DMS153 treated with DMSO at 0.1 percent for 48 hours (cell line): Measurements from ENCODE around the gene SDK1.

Experiments used
- DNase-seq: peaks from one replicate; lab custom pipeline; 2025; ENCODE audit not compliant: unreplicated experiment; lab: John Stamatoyannopoulos, UW

SDK1 gene

DNA sequence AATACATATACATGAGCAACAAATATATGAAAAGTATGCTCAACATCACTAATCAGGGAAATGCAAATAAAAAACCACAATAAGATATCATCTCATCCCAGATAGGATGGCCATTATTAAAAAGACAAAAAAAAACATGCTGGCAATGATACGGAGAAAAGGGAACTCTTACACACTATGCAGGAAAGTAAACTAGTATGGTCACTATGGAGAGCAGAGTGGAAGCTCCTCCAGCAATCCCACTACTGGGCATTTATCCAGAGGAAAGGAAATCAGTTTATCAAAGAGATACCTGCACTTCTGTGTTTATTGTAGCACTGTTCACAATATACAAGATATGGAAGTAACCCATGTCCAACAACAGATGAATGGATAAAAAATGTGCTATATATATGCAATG lies 217.5 kb downstream of the SDK1 start:
- DNase-seq, result peak; percentile 38

DNA sequence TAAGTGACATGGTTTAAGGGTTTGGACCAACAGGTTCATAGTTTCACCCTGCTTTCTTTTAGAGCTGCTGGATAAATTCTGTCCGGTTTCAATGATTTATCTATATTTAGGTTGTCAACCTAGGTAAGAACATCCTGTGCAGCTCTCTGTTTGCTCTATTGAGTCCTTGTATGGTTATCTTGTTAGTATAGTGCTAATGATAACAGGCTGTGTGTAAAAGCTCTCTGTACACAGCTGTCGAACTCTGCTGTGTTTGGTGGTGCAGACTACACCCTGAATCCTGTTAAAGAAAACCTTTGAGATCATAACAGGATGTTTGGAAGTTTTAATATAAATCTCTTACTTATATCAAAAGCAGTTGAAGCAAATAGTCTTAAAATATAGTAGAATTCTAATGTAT lies 219.2 kb downstream of the SDK1 start:
- peak; percentile 96 for DNase-seq

GRCh38 chr7:3527496-3528124 lies 226.6 kb downstream of the SDK1 start:
- DNase-seq, result no peak

- DNase-seq, result no peak
Observed at GRCh38 chr7:3533040-3533439, 232.0 kb downstream of the SDK1 start.

GRCh38 chr7:3537210-3537875 lies 236.3 kb downstream of the SDK1 start:
- no peak for DNase-seq

DNA sequence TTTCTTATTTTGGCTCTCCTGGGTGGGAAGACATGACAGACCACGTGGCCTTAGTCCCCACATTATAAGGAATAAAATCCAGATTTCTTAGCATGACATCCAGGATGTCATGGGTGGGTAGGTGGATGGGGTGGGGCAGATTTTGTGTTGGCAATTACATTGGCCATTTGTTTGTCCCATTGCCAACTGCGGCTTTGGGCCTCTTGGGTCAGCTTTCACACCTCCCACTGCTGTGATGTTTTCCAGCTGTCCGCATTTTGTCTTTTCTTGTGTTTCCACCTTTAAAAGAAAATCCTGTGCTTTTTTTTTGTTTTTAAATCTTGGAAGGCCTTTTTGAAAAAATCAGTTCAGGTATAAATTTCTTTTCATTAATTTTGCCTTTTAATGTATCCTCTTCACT lies 237.0 kb downstream of the SDK1 start:
- DNase-seq, result no peak

DNA sequence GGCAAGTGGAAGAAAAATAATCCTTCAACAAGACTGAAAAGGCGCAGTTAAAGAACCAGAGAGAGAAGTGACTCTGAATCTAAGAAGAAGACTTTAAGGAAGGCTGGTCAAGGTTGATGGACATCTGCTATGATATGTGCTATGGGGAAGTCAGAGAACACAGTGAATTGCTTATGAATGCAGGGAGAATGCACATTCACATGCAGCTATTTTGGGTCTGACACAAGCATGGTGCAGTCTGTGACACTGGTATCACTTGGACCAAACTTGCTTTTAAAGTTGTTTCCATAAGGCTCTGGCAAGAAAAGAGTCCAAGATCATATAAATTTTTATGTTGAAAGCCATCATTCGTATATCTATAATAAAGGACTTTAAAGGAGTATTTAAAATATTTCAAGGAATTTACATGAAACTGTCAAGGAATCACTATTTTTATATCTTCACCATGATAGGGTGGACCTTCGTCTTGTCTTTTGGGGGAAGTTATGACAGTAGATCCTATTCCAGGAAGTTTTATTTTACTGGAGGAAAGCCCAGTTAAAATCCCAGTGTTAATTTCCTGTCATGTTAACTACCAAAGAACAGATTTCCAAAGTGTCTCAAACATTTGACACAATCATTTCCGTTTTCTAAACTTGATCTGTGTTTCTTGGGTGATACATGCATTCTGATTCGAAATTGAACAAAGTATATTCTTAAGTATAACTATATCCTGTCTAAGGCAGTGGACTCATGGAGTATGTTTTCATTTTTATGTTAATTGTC lies 239.6 kb downstream of the SDK1 start:
- DNase-seq, result no peak

- DNase-seq, result no peak
Observed at GRCh38 chr7:3544202-3544601, 243.2 kb downstream of the SDK1 start.

DNA sequence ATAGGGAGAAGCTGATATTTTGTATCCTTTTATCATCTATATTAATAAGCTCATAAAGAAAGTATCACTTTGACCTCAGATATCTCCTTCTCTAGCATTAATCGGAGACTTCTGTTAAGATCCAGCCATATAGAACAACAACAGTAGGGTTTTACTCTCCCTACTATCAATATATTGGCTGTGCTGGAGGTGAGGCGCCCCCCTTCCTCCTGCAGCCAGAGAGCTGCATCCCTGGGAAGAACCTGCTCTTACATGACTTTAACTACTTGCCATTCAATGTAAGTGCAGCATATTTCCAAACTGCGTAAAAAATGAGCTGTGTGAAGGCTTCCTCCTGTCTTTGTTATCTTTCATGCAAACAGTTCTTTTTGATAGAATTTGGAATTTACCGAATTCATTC lies 247.8 kb downstream of the SDK1 start:
- no peak for DNase-seq

- DNase-seq, result no peak
Observed at GRCh38 chr7:3549601-3550000, 248.5 kb downstream of the SDK1 start.

- no peak for DNase-seq
Observed at GRCh38 chr7:3551536-3551935, 250.5 kb downstream of the SDK1 start.

- no peak for DNase-seq
Observed at GRCh38 chr7:3552499-3552898, 251.4 kb downstream of the SDK1 start.

- no peak for DNase-seq
Observed at GRCh38 chr7:3558400-3558799, 257.3 kb downstream of the SDK1 start.

- DNase-seq, result peak; percentile 77
Observed at GRCh38 chr7:3559278-3559677, 258.2 kb downstream of the SDK1 start.

DNA sequence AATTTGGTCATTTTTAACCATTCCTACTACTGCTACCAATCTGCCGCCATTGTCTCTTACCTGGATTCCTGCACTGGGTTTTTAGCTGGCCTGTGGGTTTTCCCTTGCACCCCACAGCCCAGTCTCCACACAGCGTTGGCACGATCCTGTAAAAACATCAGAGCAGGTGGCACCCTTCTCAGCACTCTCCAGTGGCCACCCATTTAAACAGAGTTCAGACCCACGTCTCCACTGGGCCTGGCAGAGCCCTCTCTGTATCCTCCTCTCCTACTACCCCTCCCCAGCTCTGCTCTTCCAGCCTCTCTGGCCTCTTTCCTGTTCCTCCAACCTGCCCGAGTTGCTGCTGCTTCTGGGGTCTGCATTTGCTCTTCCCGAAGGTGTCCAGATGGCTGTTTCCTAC lies 259.4 kb downstream of the SDK1 start:
- no peak for DNase-seq

DNA sequence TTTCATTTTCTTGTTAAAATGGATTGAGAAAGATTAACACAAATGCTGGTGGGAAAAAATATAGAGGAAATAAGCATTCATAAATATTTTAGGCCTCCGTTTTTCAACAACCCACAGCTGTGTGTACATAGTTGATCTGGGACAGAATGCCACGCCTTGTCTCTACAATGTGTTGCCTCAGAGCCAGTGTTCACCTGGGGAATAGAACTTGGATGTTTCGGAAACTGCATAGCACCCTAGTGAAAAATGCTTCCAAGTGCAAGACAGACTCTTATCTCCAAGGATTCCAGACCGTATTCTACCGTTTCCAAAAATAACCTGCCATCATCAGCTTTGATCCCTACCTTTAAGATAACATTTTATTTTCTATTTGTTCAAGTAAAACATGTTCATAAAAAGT lies 260.9 kb downstream of the SDK1 start:
- DNase-seq, result no peak

DNA sequence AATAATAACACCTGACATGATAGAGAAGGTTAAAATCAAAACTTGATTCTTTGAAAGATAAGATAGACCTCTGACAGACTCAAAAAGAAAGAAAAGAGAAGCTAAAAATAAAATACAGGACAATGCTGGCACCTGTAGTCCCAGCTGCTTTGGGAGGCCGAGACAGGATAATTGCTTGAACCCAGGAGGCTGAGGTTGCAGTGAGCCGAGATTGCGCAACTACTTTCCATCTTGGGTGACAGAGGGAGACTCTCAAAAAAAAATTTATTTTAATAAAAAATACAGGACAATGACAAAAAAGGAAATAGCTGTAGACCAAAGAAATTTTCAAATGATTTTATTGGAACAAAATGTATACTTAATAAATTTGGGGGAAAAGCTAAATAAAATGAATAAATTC lies 263.2 kb downstream of the SDK1 start:
- no peak for DNase-seq

DNA sequence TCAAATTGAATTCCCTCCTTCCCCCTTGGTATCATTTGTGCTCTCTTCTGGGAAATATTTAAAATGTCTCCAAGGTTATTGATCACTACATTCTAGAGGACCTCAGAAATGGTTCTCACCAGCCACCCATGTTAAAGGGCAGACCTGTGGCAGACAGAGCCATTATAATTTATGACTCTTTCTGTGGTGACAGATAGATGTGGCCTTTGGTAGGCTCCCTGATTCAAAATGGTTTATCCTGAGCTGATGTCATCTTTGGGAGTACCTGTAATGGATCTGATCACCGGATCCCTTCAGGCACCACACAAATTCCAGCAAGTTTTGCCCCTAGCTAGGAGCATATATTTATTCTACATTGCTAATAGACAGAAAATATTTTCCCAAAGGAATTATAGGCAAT lies 267.5 kb downstream of the SDK1 start:
- DNase-seq, result no peak

GRCh38 chr7:3569643-3570042 lies 268.6 kb downstream of the SDK1 start:
- DNase-seq, result no peak

DNA sequence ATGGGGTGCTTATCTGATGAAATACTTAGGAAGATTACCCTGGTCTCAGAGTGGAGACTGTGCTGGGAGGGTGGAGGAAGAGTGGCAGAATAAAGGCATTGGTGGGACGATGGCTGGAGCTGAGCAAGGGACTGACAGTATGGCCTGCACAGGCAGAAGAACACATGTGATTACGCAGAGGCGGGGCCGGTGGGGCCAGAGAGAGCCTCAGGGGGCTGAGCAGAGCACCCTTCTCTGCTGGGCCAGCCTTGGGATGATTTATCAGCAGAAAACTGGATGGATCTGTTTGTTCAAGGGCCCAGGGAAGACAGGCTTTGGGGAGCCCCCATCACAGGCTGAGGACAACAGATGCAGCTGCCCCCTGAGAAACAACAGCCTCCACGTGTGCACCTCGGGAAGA lies 272.1 kb downstream of the SDK1 start:
- no peak for DNase-seq

DNA sequence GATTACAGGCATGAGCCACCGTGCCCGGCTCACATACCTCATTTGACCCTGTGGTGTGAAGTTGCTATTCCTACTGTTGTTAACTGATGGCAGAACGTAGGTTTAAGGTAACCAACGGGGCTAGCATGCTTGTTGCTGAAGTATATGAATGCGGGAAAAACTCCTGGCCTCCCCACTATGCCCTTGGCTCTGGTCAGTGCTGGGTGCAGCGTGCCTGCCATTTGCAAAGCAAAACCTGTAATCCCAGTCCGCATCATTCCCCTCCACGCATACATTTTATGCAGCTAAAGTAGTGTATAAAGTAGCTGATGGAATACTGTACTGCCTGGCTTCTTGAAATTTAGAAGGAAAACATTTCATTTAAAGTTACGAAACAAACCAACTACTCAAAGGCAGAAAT lies 273.3 kb downstream of the SDK1 start:
- DNase-seq, result no peak

- DNase-seq, result peak; percentile 95
Observed at GRCh38 chr7:3575753-3576531, 274.9 kb downstream of the SDK1 start.
